Skin epidermis (tissue), 12 donors: ENCODE measurements around the gene LRFN3.
"Not testable (repeated sequence)": the region's sequence is repeated elsewhere in the genome, so short reads cannot be mapped to it uniquely, and the experiment has no call there.

Experiments used
- H3K27ac ChIP-seq, 21 experiments: fragments of 200-600 bp; sonication (generic) in 11 of 21; one replicate each; pipeline ENCODE4 v1.5.0; 2020; ENCODE audit warnings: mild to moderate bottlenecking in 3 of 21, inconsistent platforms in 2 of 21, moderate library complexity in 2 of 21
- H3K4me3 ChIP-seq, 7 experiments: fragments of 200-600 bp; sonication (generic) in 2 of 7; one replicate each; pipeline ENCODE4 v1.5.0; 2020; ENCODE audit warnings: inconsistent platforms in 2 of 7, mild to moderate bottlenecking in 2 of 7, moderate library complexity in 1 of 7

Gene LRFN3, protein sequence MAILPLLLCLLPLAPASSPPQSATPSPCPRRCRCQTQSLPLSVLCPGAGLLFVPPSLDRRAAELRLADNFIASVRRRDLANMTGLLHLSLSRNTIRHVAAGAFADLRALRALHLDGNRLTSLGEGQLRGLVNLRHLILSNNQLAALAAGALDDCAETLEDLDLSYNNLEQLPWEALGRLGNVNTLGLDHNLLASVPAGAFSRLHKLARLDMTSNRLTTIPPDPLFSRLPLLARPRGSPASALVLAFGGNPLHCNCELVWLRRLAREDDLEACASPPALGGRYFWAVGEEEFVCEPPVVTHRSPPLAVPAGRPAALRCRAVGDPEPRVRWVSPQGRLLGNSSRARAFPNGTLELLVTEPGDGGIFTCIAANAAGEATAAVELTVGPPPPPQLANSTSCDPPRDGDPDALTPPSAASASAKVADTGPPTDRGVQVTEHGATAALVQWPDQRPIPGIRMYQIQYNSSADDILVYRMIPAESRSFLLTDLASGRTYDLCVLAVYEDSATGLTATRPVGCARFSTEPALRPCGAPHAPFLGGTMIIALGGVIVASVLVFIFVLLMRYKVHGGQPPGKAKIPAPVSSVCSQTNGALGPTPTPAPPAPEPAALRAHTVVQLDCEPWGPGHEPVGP

DNA sequence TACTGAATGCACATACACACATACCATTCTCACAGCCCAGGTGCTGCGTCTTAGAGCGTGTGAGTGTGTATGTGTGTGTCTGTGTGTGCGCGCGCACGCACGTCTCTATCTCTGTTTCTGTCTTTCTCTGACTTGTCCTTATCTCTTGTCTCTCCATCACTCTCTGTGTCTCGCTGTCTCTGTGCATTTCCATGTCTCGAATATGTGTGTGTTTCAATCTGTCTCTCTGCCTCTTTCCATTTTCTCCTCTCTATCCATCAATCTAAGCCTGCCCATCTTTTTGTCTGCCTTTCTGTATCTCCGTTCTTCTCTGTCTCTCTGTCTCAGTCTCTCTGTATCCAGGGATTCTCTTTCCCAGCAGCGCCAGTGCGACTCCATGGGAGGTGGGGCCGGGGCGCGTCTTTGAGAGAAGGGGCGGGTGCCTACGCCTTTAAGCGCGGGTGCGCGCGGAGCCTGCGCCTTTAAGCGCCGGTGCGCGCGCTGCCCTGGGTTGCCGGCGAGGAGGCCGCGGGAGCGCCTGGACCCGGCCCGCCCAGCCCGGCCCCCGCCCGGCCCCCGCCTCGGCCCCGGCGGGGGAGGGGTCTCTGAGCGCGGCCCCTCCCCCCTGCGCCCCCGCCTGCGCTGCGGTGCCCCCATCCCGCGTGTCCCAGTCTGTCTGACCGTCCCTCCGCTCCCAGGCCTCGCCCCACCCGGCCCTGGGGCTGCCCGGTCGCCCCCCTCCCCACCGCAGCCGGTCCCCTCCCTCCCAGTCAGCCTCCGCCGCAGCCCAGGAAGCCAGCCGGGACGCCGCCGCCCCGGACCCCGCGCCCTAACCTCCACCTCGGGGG lies at the start of gene LRFN3:
TSS of gene LRFN3 (plus strand) at position 464 of the 827 bp plus-strand sequence. CDS start 3,052 bp downstream, outside the sequence.
- Histone ChIP-seq H3K27ac (peak within 1 kb of the TSS in 19 of 21 experiments; percentile 36 to 89 (median 80)), H3K4me3 (peak within 1 kb of the TSS; percentile 52 to 80 (median 65))

DNA sequence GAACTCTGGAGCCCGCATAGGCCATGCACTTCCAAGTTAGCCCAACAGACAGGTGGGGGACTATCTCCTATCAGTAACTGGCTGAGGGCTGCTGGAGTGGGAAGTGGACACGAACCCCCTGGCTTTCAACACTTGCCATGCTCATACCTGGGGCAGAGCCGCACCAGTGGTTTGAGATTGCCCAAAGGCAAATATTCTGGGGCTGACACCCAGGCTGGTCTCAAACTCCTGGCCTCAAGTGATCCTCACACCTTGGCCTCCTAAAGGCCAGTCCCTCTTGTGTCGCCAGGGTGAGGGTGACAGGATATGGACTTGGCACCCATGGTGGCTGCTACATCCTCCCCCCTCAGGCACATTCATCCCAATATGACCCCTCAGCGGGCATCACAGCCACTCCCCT lies 49.0 kb upstream of the LRFN3 start:
- no peak overlapping the region for H3K4me3 ChIP-seq
- no peak overlapping the region for H3K27ac ChIP-seq

DNA sequence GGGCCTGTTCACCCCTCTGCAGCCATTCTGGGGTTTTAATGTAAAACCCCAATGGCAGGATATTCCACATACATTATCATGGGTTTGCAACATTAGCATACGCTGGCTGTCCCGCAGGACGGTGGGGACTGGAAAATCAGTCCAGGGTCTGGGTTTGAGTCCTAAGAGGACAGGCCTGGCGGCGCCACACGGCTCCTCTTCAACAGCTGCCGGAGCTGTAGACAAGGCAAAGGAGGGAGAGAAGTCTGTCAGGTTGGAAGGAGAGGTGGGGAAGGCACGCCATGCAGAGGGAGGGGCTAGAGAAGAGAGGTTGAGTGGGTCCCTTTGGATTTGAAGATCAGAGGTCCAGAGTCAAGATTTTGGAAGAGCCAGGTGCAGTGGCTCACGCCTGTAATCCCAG lies 47.8 kb upstream of the LRFN3 start:
- H3K27ac ChIP-seq: no peak overlapping the region

DNA sequence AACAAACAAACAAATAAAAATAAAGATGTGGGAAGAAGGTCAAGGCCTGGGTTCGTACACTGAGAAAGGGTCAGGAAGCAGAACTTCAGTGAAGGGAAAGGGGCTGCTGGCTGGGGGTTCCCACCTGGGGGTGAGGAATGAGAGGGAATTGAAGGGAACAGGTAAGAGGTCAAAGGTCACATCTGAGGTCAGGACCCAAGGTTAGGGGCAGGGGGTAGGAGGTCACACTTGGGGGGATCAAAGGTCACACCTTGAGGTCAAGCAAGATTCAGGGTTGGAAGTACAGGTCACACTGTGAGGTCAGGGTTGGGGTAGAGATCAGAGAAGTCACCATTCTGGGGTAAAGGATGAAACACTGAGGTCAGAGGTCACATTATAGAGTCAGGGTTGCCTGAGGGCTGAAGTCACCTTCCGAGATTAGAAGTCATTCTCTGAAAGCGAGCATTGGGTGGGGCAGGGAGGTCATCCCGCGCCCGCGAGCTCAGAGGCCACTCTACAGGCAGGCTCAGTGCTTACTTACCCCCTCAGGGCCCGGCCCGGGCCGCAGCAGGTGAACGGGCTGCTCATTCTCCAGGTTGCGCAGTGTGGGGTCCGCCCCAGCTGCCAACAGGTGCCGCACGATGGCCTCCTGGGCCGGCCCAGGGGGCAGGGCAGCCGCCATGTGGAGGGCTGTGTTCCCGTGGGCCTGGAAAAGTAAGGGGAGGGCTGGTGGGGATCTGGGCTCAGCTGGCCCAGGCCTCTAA lies 46.6 kb upstream of the LRFN3 start:
- Histone ChIP-seq H3K27ac (no peak overlapping the region), H3K4me3 (no peak overlapping the region)

More for the DNA sequence above, 47.8 kb upstream of the LRFN3 start:
- H3K4me3 ChIP-seq: no peak overlapping the region

DNA sequence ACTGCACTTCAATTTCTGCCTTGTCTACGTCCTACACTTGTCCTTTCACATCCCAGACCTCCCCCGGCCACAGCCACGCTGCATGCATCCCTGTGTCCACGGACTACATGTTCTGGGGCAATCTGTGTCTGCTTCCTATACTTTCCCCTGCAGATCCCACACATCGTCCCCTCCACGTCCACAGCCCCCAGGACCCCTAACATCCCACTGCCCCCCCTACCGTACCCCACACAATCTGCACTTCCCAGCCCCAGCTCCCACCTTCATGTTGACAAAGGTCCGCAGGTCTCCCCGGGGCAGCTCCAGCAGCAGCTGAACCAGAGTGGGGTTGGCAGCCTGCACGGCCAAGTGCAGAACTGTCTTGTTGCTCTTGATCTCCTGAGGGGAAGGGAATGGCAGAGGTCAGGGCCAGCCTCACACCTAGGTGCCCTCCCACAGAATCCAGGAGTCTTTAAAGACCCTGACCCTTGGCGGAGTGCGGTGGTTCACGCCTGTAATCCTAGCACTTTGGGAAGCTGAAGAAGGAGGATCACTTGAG lies 46.0 kb upstream of the LRFN3 start:
- Histone ChIP-seq H3K4me3 (no peak overlapping the region), H3K27ac (no peak overlapping the region)

DNA sequence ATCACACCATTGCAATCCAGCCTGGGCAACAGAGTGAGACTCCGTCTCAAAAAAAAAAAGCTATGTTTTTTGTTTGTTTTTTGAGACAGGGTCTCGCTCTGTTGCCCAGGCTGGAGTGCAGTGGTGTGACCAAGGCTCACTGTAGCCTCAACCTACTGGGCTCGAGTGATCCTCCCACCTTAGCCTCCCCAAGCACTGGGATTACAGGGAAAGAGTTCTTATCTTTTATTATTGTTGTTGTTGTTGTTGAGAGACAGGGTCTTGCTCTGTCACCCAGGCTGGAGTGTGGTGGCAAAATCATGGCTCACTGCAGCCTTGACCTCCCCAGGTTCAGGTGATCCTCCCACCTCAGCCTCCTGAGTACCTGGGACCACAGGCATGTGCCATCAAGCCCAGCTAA lies 44.4 kb upstream of the LRFN3 start:
- not testable (repeated sequence) for H3K27ac ChIP-seq, H3K4me3 ChIP-seq

DNA sequence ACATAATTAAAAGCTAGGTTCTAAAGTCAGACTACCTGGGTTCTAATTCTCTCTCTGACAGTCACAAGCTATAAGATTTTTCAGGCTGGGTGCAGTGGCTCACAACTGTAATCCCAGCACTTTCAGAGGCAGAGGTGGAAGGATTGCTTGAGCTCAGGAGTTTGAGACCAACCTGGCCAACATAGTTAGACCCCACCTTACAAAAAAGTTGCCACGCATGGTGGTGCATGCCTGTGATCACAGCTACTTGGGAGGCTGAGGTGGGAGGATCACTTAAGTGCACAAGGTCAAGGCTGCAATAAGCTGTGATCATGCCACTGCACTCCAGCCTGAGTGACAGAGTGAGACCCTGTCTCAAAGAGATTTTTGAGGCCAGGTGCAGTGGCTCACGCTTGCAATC lies 41.8 kb upstream of the LRFN3 start:
- Histone ChIP-seq H3K4me3 (no peak overlapping the region), H3K27ac (no peak overlapping the region)

DNA sequence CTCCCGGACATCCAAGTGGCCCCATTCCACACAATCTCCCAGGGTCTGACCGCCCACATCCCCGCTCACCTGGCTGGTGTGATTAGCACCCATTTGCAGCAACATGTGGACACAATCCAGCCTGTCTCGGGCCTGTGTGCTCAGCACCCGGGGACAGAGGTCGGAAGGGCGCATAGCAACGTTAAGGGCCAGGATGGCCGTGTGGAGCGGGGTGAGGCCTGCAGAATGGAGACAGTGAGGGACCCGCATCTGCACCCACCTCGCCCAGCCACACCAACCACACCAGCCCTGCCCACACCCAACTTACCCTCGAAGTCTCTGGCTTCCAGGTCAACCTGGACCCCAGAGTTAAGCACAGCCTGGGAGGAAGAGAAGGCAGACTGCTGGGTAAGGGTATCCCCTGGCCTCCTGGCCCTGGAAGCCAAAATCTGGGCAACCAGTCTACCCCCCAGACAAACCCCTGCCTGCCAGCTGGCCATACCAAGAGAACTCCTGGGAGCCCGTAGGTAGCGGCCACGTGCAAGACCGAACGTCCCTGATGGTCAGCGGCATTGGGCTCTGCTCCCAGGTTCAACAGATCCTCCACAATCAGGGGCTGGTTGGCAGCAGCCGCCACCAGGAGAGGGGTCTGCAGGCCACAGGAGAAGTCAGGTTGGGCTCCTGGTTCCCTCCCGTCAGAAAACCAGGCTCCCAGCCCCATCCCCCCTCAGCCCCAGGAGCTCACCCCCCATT lies 40.1 kb upstream of the LRFN3 start:
- H3K4me3 ChIP-seq: no peak overlapping the region
- no peak overlapping the region for H3K27ac ChIP-seq

DNA sequence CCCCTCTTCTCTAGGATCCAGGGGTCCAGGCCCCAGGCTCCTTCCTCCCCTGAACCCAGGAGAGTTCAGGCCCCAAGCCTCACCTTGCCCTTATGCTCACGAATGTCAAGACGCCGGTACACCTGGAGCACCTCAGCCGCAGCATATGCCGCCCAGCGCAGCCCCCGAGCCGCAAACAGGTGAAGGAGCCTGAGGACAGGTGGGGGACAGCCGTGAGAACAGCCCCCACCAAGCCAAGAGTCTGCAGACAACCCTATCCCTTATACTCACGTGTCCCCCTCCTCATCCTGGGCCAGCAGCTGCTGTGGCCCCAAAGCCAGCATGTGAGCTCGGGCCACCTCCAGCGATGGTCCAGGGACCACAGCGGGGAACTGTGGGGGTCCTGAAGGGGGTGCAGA lies 39.5 kb upstream of the LRFN3 start:
- Histone ChIP-seq H3K4me3 (no peak overlapping the region), H3K27ac (peak overlapping the region in 2 of 21 experiments; percentile 7 to 83)

DNA sequence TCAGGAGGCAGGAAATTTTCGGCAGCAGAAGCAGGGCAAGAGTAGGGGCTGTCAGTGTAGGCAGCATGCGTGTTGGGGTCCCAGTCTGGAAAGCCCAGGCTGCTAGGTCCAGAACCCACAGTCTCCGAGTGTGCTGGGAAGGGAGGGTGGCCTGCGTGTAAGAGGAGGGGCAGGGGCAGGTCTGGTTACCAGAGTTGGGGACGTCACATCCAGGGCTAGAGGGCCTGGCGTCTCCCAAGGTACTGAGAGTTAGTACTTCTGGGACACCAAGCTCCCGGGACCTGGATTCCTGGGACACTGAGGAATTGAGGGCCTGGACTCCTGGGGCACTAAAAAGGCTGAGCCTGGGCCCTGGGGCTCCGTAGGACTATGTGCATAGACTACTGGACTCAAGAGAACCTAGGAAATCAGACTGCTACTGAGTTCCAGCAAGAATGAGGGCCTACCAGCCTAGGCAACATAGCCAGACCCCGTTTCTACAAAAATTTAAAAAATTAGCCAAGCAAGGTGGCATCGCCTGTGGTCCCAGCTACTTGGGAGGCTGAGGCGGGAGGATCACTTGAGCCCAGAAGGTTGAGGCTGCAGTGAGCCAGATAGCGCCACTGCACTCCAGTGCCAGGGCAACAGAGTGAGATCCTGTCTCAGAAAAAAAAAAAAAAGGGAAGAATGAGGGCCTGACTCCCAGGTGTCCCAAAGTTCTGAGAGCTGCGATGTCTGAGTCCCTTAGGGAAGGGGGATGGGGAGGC lies 38.3 kb upstream of the LRFN3 start:
- Histone ChIP-seq H3K4me3 (peak overlapping the region; percentile 48 to 83 (median 73)), H3K27ac (peak overlapping the region in 20 of 21 experiments; percentile 76 to 97 (median 91))

DNA sequence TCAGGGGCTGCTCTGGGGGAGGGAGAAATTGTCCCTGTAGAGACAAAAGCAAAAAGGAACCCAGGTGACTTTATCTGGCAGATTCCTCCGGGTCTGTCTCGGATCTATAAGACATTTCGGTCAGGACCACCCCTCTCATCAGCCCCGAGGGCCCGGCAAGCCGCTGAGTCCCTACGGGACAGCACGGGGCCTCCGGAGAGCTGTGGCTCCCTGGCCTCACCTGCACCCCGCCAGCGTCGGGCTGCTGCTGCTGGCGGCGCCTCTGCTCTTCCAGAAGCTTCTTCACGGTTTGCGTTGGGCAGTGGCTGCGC lies 37.7 kb upstream of the LRFN3 start:
- Histone ChIP-seq H3K27ac (peak overlapping the region; percentile 56 to 97 (median 91)), H3K4me3 (peak overlapping the region; percentile 48 to 83 (median 73))

DNA sequence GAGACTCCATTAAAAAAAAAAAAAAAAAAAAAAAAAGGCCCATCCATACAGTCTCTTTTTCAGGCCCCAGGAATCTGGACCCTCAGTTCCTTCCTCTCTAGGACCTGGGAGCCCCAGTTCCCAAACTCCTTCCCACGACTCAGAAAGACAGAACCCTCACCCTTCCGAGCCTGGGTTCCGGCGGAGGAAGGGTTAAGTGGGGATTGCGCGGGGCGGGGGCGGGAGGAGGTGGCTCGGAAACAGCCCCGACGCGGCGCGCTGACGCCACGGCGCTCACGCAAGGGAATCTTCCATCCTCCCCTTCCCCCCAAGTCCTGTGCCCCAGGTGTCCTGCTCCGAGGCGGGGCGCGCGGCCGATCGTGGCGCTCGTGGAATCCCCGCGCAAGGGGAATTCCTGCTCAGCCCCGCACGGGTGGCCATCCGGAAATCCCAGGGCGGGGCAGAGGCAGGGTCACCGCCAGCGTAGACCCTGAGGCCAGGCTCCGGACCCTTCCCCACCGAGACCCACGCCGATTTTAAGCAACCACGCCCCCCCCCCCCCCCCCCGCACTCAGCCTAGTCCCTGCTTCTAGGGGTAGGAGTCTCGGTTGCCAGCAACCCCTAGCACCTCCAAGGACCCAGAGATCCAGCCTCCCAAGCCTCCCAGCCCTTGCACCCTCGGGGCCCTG lies 36.5 kb upstream of the LRFN3 start:
- Histone ChIP-seq H3K4me3 (peak overlapping the region; percentile 48 to 83 (median 73)), H3K27ac (peak overlapping the region; percentile 56 to 97 (median 91))

DNA sequence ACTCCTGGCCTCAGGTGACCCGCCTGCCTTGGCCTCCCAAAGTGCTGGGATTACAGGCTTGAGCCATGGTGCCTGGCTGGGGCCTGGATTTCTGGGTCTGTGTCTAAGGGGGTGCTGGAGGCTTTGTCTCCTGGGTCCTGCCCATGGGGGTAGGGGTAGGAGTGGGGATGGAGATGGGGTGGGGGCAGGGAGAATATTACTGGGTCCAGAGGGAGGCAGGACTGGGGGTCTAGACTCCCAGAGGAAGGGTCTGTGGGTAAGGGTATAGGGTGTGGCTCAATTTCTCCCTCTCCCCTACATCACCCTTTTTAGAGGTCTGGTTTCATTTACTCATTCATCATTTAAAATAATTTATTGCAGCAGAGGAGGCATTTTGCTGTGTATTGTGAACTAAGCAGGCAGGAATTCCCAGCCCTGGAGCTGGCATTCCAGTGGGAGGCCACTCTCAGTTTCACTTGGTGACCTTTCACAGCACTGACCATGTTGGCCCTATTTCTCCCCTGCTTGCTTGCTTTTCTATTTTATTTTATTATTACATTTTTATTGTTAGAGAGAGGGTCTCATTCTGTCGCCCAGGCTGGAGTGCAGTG lies 35.0 kb upstream of the LRFN3 start:
- Histone ChIP-seq H3K4me3 (peak overlapping the region in 6 of 7 experiments; percentile 48 to 83 (median 71)), H3K27ac (peak overlapping the region in 19 of 21 experiments; percentile 77 to 97 (median 91))

DNA sequence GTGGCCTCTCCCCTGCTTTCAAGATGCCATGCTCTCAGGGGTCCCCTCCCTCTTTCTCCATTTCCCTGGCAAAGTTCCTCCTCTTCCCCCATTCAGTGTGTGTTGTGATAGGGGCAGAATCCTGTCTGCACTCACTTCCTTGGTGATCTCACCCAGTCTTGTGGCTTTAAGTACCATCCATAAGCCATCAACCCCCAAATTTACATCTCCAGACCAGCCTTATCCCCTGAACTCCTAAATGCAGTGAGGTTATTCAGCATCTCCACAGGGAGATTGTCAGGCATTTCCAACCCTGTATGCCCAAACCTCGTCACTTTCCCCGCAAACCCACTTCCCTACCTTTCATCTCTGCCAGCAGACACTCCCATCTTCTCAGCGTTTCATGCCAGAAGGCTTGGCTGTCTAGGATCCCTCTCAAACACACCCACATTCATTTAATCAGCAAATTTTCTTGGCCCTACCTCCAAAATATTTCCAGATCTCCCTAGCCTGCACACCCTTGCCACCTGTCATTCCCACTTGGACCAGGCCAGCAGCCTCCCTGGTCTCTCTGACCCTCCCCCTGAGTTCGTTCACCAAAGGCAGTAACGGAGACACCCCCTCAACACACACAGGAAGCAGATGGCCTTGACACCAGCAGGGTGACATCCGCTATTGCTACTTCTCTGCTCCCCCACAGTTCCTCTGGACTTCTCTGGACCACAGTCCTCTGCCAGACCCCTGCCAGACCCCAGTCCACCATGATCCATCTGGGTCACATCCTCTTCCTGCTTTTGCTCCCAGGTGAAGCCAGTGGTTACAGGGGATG lies 34.1 kb upstream of the LRFN3 start, which contains the start of gene HCST:
TSS of gene HCST (plus strand) at position 676 of the 808 bp plus-strand sequence. CDS start at position 741, 65 bp downstream.
- H3K27ac ChIP-seq: peak within 1 kb of the TSS in 20 of 21 experiments; percentile 67 to 97 (median 91)
- H3K4me3 ChIP-seq: peak within 1 kb of the TSS; percentile 5 to 83 (median 18)

DNA sequence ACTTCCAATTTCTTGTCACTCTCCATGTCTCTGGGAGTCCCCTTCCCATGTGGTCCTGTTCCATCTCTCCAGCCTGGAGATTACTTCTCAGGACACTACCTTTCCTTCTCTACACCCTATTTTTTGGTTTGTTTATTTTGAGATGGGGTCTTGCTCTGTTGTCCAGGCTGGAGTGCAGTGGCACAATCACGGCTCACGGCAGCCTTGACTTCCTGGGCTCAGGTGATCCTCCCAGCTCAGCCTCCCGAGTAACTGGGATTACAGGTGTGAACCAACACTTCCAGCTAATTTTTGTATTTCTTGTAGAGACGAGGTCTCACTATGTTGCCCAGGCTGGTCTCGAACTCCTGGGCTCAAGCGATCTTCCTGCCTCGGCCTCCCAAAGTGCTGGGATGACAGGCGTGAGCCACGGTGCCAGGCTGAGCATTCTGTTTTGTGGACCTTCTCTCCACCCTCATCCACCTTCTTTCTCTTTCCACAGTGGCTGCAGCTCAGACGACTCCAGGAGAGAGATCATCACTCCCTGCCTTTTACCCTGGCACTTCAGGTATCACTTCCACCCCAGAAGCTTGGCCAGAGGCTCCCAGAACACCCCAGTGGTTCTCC lies 33.2 kb upstream of the LRFN3 start:
- Histone ChIP-seq H3K4me3 (peak overlapping the region; percentile 5 to 69 (median 18)), H3K27ac (peak overlapping the region in 20 of 21 experiments; percentile 47 to 97 (median 90))
